ENCODE data around the gene PLCH1. TPM values are rescaled to one million over a fixed set of nuclear protein-coding genes. Genes with fewer than 3 reads are reported as not detected.

Gene PLCH1
- total RNA-seq, 4 donors from 2014 or later = 0.19 to 2.1 (median 0.28) TPM

- Histone ChIP-seq H3K4me3 (no peak overlapping the region), H3K4me1 (no peaks in the 10 kb centered on the region), H3K36me3 (no peaks in the 10 kb centered on the region), H3K27me3 (no peaks in the 10 kb centered on the region), H3K27ac (no peak overlapping the region), H3K9me3 (no peaks in the 10 kb centered on the region)
- DNase-seq = no peak
- intact Hi-C loops (cut with DNase I) = no loop called here
- no peak for TF ChIP-seq POLR2A (IDR thresholded peaks at IDR 0.05)
- TF ChIP-seq, protein P1, sequence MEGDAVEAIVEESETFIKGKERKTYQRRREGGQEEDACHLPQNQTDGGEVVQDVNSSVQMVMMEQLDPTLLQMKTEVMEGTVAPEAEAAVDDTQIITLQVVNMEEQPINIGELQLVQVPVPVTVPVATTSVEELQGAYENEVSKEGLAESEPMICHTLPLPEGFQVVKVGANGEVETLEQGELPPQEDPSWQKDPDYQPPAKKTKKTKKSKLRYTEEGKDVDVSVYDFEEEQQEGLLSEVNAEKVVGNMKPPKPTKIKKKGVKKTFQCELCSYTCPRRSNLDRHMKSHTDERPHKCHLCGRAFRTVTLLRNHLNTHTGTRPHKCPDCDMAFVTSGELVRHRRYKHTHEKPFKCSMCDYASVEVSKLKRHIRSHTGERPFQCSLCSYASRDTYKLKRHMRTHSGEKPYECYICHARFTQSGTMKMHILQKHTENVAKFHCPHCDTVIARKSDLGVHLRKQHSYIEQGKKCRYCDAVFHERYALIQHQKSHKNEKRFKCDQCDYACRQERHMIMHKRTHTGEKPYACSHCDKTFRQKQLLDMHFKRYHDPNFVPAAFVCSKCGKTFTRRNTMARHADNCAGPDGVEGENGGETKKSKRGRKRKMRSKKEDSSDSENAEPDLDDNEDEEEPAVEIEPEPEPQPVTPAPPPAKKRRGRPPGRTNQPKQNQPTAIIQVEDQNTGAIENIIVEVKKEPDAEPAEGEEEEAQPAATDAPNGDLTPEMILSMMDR (IDR thresholded peaks at IDR 0.05) = no peak
These were observed 405.8 kb downstream of the PLCH1 start for GRCh38 chr3:155339052-155339451.

- TF ChIP-seq, protein P1 (IDR thresholded peaks at IDR 0.05) = no peak
- TF ChIP-seq POLR2A (IDR thresholded peaks at IDR 0.05) = no peak
- Histone ChIP-seq H3K9me3 (no peaks in the 10 kb centered on the region), H3K27me3 (no peaks in the 10 kb centered on the region), H3K4me1 (no peaks in the 10 kb centered on the region), H3K27ac (no peak overlapping the region), H3K4me3 (no peak overlapping the region), H3K36me3 (no peaks in the 10 kb centered on the region)
- intact Hi-C loops (cut with DNase I) = no loop called here
- 57 to 72% methylated on average over 3 of the region's 3 CpGs for WGBS, 2 donors
- no peak for DNase-seq
These were observed 409.0 kb downstream of the PLCH1 start for GRCh38 chr3:155335724-155336354.

DNA sequence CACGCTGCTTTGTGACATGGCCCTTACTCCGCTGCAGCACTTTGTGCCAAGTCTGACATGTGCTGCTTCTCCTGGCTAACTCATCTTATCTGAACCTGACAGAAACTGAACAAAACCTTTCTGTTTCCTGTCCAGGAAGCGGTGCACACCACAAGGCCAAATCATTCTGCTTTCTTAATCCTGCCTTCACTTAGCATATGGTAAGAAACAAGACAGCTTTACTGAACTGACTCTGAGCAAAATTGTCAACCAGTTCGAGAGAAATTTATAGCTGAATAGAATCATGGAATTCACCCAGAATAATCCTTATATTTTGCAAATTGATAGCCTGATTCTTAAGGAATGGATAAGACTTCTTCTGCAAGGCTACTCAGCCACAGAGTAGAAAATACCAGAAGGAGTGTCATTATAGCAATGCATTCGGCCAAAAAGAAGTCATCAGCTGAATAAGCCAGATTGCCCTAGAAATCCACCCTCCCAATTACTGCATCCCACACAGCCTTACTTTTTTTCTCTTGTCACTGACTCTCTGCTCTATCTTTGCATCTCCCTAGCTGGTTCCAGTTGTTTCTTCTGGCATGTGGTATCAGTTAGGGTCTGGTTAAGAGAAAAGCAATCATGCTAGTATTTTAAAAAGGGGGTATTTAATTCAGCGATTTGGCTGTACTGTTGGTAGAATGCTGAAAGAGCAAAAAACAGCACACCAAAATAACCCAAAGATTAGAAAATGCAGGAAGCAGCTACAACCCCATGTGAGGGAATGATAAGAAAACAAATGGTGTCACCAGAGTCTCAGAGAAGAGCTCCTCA is 409.8 kb downstream of the PLCH1 start:
- intact Hi-C loops (cut with DNase I) = no loop called here
- H3K4me1 ChIP-seq = no peaks in the 10 kb centered on the region
- no peak overlapping the region for H3K4me3 ChIP-seq
- DNase-seq = no peak
- no peaks in the 10 kb centered on the region for H3K36me3 ChIP-seq
- H3K27me3 ChIP-seq = no peaks in the 10 kb centered on the region
- H3K9me3 ChIP-seq = no peaks in the 10 kb centered on the region
- H3K27ac ChIP-seq = no peak overlapping the region
- 50 to 63% methylated on average over 6 of the region's 6 CpGs for WGBS, 2 donors
- TF ChIP-seq, protein P1 (IDR thresholded peaks at IDR 0.05) = no peak
- no peak for TF ChIP-seq POLR2A (IDR thresholded peaks at IDR 0.05)

DNA sequence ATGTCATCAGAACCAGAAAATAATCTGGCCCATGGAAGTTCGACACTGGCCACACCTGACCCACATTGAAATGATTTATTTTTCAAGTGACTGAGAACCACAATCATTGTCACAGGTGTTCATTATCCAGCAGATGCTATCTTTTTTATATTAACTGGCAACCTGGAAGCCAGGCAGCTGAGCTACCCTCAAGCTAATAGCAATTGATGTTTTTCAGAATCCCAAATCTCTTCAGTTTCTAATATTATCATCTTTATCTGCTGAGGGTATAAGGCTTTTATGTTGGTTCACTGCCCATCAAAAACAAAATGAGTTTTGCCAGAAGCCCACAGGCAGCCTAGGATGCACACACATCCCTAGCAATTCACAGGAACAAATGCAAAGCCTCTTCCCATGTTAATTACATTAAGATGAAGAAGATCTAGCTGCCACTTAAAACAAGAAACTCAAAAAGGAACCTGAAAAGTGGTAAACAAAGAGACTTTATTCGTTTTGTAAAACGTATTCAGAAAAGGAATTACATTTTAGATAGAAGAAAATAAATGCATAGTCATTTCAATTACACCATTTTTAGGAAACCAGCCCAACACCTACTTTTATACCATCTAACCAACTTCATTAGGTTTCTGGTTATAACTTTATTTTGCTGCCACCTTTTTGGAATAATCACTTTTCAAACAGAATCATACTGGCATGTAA is 410.5 kb downstream of the PLCH1 start:
- no peaks in the 10 kb centered on the region for H3K4me1 ChIP-seq
- no peaks in the 10 kb centered on the region for H3K27me3 ChIP-seq
- H3K36me3 ChIP-seq = no peaks in the 10 kb centered on the region
- no peaks in the 10 kb centered on the region for H3K9me3 ChIP-seq
- no peak overlapping the region for H3K4me3 ChIP-seq
- no peak for DNase-seq
- H3K27ac ChIP-seq = no peak overlapping the region
- intact Hi-C loops (cut with DNase I) = no loop called here
- TF ChIP-seq, protein P1 (IDR thresholded peaks at IDR 0.05) = no peak
- TF ChIP-seq POLR2A (IDR thresholded peaks at IDR 0.05) = no peak
- 48 to 53% methylated on average over 3 of the region's 3 CpGs for WGBS, 2 donors

GRCh38 chr3:155332716-155333115 is 412.2 kb downstream of the PLCH1 start:
- DNase-seq = no peak
- H3K9me3 ChIP-seq = no peaks in the 10 kb centered on the region
- TF ChIP-seq POLR2A (IDR thresholded peaks at IDR 0.05) = no peak
- TF ChIP-seq, protein P1 (IDR thresholded peaks at IDR 0.05) = no peak
- intact Hi-C loops (cut with DNase I) = no loop called here
- H3K27me3 ChIP-seq = no peaks in the 10 kb centered on the region
- H3K4me3 ChIP-seq = no peak overlapping the region
- H3K36me3 ChIP-seq = no peaks in the 10 kb centered on the region
- 45 to 68% methylated on average over 4 of the region's 4 CpGs for WGBS, 2 donors
- H3K4me1 ChIP-seq = no peaks in the 10 kb centered on the region
- H3K27ac ChIP-seq = no peak overlapping the region
